Retinal pigment epithelial cell (primary cell): ENCODE results near the gene HLCS.

Experiments
- DNase-seq: peaks from one replicate; pipeline ENCODE4 v3.0.0-alpha.2; 2010; ENCODE audit warnings: low read depth
- H3K4me3 ChIP-seq: 2 replicates; pipeline ENCODE4 v1.5.1; 2011; ENCODE audit warnings: mild to moderate bottlenecking, low read length, control low read depth, moderate library complexity
- TF ChIP-seq, protein P1 (sequence below): conservative IDR thresholded peaks from 2 replicates; pipeline ENCODE4 v1.5.1; 2011; ENCODE audit warnings: low read depth, low read length, control low read depth, inconsistent platforms

The HLCS gene

DNA sequence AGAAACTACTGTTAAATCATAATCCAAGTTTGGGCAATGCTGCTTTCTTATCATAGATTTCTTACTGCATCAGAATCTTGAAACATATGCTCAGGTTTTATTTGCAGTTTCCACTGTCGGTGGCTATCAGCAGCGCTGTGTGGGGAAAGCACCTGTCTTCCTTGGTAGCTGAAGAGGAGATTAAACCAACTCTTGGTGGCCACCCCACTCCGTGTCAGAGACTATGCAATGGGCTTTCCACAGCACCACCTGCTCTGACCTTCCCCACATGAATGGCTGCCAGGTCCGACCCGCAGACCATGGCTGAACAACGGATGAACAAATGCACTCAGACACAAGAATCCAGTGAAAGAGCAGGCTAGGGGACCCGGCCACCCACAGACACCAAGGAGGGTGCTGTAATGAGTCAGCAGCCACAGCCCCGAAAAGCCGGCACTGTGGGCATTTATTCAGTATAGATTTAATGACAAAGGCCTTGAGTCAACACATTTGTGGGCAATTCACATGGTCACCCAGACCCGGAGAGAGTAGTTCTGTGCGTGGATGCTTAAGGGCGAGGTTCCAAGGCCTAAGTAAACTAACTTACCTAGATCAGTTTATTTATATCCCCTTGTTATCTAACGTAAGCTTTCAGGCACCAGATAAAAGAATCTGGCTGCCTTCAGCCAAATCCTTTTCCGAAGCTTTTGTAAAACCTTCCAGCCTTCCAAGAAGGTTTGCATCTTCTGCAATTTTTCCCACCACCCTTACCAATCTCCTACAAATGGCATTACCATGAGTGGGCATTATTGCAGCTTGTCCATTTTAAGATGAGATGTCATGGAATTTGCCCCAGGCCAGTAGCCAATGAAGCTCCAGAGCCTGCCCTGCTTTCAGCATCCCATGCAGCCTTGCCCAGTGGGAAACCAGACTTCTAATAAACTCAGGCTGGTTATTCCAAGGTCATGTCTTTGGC lies 82.7 kb downstream of the HLCS start:
- no peak for DNase-seq
- H3K4me3 ChIP-seq, result no peak overlapping the region
- TF ChIP-seq, protein P1, sequence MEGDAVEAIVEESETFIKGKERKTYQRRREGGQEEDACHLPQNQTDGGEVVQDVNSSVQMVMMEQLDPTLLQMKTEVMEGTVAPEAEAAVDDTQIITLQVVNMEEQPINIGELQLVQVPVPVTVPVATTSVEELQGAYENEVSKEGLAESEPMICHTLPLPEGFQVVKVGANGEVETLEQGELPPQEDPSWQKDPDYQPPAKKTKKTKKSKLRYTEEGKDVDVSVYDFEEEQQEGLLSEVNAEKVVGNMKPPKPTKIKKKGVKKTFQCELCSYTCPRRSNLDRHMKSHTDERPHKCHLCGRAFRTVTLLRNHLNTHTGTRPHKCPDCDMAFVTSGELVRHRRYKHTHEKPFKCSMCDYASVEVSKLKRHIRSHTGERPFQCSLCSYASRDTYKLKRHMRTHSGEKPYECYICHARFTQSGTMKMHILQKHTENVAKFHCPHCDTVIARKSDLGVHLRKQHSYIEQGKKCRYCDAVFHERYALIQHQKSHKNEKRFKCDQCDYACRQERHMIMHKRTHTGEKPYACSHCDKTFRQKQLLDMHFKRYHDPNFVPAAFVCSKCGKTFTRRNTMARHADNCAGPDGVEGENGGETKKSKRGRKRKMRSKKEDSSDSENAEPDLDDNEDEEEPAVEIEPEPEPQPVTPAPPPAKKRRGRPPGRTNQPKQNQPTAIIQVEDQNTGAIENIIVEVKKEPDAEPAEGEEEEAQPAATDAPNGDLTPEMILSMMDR, result no peak

DNA sequence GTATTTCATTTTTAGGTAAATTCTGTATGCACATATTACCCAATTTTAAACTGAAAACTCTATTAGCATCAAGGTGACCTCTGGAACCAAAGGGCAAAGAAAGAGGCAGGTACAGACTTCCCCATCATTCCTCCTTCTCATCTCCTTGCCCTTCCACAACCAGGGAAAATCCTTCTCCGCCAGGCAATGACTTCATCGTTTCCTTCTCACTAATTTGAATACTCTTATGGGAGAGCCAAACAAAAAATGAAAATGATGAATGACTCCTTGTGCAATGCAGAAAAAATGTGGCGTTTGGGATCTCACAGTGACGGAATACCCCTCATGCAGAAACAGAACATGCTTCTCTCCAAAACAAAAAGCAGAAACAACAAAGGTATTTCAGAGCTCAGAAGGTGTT lies 83.7 kb downstream of the HLCS start:
- TF ChIP-seq, protein P1, result no peak
- H3K4me3 ChIP-seq, result no peak overlapping the region
- no peak for DNase-seq

DNA sequence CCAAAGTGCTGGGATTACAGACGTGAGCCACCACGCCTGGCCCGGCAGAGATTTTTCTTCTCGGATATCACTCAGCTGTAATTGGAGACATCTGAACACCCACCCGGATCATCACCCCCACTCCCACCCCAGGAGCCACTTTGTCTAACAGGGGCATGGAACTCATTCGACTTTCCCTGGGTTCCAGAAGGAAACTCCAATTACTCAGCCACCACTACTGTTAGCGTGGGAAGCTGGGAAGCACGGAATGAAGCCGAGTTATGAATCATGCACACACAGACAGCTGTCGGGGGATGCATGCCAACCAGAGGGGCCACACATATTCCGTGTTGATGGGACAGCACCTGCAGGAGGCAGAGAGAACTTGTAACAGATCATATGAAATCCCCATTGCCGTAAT lies 85.2 kb downstream of the HLCS start:
- H3K4me3 ChIP-seq, result no peak overlapping the region
- no peak for DNase-seq
- TF ChIP-seq, protein P1, result no peak

DNA sequence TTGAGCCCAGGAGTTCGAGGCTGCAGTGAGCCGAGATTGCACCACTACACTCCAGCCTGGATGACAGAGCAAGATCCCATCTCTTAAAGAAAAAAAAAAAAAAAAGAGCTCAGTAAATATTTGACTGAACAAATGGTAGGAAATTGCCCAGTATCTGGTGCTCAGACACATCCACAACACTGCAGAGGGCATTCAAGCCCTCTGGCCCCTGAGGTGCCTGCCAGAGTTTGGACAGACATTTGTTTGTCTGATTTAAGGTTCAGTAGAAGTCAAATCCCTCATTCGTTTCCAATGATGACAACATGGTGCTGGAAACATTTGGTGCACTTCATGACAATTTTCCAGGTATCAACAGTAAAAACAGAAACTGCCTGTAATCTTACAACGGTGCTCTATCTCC lies 86.6 kb downstream of the HLCS start:
- TF ChIP-seq, protein P1, result no peak
- no peak overlapping the region for H3K4me3 ChIP-seq
- no peak for DNase-seq

DNA sequence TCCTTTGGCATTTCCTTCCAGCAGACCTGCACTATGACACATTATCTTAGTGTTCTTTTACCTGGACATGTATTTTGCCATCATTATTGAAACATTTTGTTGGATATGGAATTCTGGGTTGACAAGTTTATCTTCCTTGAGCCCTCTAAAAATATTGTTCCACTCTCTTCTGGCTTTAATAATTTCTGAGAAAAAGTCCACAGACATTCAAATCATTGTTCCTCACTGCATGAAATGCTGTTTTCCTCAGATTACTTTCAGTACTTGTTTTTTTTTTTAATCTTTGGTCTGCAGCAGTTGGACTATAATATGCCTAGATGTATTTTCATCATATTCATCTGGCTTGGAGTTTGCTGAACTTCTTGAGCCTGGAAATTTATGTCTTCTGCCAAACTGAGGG lies 88.7 kb downstream of the HLCS start:
- TF ChIP-seq, protein P1, result no peak
- no peak overlapping the region for H3K4me3 ChIP-seq
- DNase-seq, result no peak

DNA sequence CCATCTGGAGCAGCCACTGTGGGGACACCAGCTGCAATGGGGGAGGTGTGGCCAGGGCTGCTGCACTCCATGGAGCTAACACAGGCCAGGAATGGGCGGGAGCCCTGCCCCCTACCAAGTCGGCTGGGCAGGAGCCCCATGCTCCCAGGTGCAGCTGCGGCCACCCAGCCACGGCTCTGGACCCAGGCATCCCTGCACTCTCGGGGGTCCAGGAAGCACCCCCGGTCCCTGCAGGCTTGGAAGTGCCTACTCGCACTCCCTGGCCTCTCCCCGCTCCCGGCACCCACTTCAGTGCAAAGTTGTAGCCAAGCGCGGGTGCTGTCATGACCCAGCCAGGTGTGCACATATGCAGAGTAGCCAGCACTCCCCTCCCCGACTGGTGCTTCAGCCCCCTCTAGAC lies 91.8 kb downstream of the HLCS start:
- no peak overlapping the region for H3K4me3 ChIP-seq
- no peak for DNase-seq
- TF ChIP-seq, protein P1, result no peak

DNA sequence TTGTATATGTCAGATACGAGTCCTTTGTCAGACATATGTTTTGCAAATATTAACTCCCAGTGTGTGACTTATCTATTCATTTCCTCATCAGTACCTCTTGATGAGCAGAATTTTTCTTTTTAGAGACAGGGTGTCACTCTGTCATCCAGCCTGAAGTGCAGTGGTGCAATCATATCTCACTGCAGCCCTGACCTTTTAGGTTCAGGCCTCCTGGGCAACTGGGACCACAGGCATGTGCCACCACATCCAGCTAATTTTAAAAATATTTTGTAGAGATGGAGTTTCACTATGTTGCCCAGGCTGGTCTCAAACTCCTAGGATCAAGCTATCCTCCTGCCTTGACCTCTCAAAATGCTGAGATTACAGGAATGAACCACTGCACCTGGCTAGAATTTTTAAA lies 93.0 kb downstream of the HLCS start:
- DNase-seq, result no peak
- TF ChIP-seq, protein P1, result no peak
- no peak overlapping the region for H3K4me3 ChIP-seq
